WI38 (cell line): Measurements from ENCODE around the gene VAMP4.

Experiments used
- H3K4me3 ChIP-seq: 2 replicates; pipeline ENCODE4 v1.5.1; 2011; ENCODE audit warnings: low read depth, mild to moderate bottlenecking, control low read depth, low read length
- TF ChIP-seq, protein P1 (sequence below): IDR thresholded peaks from 2 replicates; pipeline ENCODE4 v1.5.1; 2012; ENCODE audit warnings: low read depth, mild to moderate bottlenecking, control low read depth, low read length

VAMP4 gene

GRCh38 chr1:171783816-171784530, 42.1 kb upstream of the VAMP4 start:
- TF ChIP-seq, protein P1, sequence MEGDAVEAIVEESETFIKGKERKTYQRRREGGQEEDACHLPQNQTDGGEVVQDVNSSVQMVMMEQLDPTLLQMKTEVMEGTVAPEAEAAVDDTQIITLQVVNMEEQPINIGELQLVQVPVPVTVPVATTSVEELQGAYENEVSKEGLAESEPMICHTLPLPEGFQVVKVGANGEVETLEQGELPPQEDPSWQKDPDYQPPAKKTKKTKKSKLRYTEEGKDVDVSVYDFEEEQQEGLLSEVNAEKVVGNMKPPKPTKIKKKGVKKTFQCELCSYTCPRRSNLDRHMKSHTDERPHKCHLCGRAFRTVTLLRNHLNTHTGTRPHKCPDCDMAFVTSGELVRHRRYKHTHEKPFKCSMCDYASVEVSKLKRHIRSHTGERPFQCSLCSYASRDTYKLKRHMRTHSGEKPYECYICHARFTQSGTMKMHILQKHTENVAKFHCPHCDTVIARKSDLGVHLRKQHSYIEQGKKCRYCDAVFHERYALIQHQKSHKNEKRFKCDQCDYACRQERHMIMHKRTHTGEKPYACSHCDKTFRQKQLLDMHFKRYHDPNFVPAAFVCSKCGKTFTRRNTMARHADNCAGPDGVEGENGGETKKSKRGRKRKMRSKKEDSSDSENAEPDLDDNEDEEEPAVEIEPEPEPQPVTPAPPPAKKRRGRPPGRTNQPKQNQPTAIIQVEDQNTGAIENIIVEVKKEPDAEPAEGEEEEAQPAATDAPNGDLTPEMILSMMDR: no peak
- H3K4me3 ChIP-seq: no peak overlapping the region

DNA sequence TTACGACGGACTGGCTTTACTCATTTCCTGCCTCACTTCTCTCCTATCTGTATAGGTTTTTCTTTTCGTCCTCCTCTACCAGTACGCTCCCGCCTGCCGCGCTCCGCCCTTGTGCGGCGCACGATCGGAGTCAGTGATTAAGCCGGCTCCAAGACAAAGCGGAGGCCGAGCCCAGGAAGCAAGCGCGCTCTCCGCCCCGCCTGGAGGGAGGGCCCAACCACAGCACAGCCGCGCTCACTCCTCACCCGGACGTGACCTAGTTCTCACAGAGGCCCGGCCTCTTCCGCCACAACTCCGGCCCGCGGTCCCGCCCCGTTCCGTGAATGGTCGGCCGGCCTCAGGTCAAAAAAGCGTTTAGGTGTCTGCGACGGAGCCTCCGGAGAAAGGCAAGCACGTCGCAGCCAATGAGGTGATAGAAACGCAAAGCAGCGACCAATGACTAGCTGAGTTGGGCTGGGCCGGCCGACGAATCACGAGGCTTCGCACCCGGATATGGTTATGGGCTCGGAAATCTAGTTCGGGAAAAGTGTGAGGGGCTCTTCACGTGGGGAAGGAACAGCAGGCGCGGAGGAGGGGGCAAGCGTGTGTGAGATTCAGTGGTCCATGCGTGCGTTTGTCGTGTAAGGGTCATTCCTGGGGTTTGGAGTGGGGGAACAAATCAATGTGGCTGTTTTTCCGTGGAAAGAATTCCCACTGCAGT, 39.5 kb upstream of the VAMP4 start, which contains the start of gene METTL13:
TSS of gene METTL13 (plus strand) at position 485 of the 700 bp plus-strand sequence. CDS start 308 bp downstream, outside the sequence.
- H3K4me3 ChIP-seq: peak within 1 kb of the TSS; percentile 96
- TF ChIP-seq, protein P1: no peak

DNA sequence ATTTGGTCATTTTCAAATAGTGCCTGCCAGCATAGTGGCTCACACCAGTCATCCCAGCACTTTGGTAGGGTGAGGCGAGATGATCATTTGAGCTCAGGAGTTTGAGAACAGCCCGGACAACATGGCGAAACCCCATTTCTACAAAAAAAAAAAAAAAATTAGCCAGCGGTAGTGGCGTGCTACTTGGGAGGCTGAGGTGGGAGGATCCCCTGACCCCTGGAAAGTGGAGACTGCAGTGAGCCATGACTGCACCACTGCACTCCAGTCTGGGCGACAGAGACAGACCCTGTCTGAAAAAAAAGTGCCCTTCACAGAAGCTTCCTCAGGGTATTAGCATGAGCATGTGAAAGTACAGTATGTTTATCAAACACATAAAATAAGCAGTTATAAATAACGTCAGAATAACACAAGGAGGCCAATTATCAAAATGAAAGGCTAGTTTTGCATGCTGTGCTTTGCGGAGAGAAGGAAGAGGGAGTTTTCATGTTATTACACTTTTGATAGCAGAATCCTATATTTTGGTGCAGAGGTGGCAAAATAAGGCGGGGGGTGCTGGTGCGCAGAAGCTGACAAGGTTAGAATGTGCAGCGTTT, 38.8 kb upstream of the VAMP4 start:
- TF ChIP-seq, protein P1: no peak
- H3K4me3 ChIP-seq: peak overlapping the region; percentile 67

- TF ChIP-seq, protein P1: no peak
- no peak overlapping the region for H3K4me3 ChIP-seq
These were observed 30.4 kb upstream of the VAMP4 start for GRCh38 chr1:171772312-171772711.

GRCh38 chr1:171769754-171770153, 27.9 kb upstream of the VAMP4 start:
- TF ChIP-seq, protein P1: no peak

DNA sequence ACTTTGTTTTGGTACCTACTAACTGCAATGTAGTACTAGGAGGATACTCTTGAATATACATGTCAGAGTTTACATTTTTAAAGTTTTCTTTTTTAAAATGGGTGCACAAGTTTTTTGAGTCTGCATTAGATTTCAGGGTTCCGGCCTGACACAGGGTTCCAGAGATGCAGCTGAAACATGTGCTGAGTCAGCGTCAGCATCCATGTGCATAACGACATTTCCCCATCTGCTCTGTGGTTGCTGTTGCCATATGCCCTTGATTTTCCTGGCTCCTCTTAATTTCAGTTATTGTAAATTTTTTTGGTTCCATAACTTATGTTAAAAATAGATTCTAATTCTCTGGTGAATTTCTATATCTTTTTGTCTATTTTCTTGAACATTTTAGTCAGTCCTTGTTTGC, 27.3 kb upstream of the VAMP4 start:
- TF ChIP-seq, protein P1: no peak
- H3K4me3 ChIP-seq: no peak overlapping the region

More at GRCh38 chr1:171769754-171770153, 27.9 kb upstream of the VAMP4 start:
- no peak overlapping the region for H3K4me3 ChIP-seq

DNA sequence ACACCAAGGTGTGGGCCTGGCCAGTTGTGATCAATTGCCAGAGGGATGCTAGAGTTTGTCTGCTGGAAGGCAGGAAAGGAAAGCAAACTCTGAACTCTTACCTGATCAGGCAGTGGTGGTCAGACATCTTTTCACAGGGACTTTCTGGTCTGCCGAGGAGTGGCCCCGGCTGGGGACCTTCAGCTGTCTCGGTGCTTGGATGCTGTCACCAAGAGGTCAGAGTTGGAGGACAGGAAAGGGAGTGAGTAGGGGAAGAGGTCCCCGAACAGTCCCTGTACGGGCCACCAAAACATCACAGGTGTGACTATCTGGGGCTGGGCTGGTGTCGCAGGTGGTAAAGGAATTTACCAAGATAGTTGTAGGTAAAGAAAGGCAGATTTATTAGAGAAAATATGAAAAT, 21.9 kb upstream of the VAMP4 start:
- H3K4me3 ChIP-seq: no peak overlapping the region
- TF ChIP-seq, protein P1: no peak
